ENCODE data around the gene ICAM1. TPM values are rescaled to one million over a fixed set of nuclear protein-coding genes. Genes with fewer than 3 reads are reported as not detected.

The ICAM1 gene
- total and polyA plus RNA-seq, 2 of the 8 experiments (the other 6 are each of a cell fraction or from before 2014, with no cell fraction given): 4.0 to 9.4 TPM

DNA sequence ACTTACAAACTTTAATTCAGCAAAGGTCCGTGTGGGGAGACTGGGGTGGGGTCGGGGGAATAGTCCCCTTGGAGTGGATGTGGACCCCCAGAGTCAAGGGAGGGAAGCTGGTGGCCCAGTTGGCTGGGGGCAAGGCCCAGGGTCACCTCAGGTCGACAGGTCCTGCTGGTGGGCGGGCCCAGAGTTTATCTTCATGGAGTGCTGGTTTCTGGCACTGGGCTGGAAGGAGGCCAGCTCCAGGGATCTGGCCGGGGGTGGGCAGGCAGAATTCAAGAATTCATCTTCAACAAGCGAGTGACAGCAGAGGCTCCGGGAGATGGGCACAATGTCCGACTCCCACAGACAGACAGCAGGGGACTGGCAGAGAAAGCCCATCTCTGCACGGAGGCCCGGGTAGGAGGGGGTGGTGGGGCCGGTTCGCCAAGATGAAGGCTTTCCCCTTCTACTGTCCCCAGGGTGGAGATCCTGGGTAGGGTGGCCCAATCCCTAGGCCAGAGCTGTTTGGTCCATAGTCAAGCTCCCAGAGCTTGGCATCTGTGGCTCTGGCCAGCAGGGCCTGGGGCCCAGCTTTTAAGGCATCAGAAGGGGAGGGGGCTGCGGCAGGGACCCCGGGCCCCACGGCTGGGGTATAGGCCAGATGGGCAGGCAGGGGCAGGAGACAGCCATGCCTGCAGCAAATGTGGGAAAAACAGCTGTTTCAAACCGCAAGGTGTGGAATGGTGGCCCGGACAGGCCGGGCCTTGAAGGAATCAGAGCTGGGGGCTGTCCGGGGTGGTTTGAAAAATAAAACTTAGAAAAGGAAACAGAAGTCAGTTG lies 45.5 kb downstream of the ICAM1 start:
- Histone ChIP-seq H3K79me1 (ENCODE audit: low read depth, low read length) (no peaks in the 10 kb centered on the region; the same call in 1 of the 2 replicates), H3K27ac (ENCODE audit: low read depth, low read length) (peak overlapping the region; percentile 11; the same call in 1 of the 2 replicates), H3K9me3 (ENCODE audit: insufficient read depth in 2 of 2, low read depth in 1 of 2, low read length in 1 of 2) (no peaks in the 10 kb centered on the region), H4K20me1 (replicated peaks in 1 of 2; ENCODE audit: control insufficient read depth in 1 of 2, insufficient read depth in 2 of 2, low read length in 2 of 2) (no peaks in the 10 kb centered on the region), H3K9ac (replicated peaks in 1 of 4; ENCODE audit: extremely low read depth in 1 of 4, low read depth in 3 of 4, low read length in 3 of 4) (0 out of 7 replicates have a peak overlapping the region, but pooled peaks of 1 of the 4 experiments have one; percentile 71), H3K4ac (replicated peaks; ENCODE audit: insufficient read length, low read depth, low read length) (no peak overlapping the region), H3K23ac (ENCODE audit: insufficient read length) (no peak overlapping the region), H4K91ac (replicated peaks; ENCODE audit: insufficient read length, low read length) (no peak overlapping the region), H3K4me3 (ENCODE audit: extremely low read depth in 1 of 4, insufficient read depth in 2 of 4, low read depth in 3 of 4, low read length in 4 of 4) (peak overlapping the region in 1 of 4 experiments; percentile 91; a peak in 2 of 8 replicates), H2AFZ (ENCODE audit: low read length) (no peak overlapping the region), H3K23me2 (ENCODE audit: low read depth, low read length) (peaks cover 3% of the 10 kb centered on the region; the same call in 1 of the 2 replicates), H2BK12ac (ENCODE audit: low read depth, low read length) (no peak overlapping the region), H3K36me3 (ENCODE audit: control insufficient read depth in 2 of 4, insufficient read depth in 4 of 4, low read length in 3 of 4) (peaks cover 9 to 32% (median 23%) of the 10 kb centered on the region in 4 experiments), H3K56ac (replicated peaks; ENCODE audit: insufficient read length, low read depth, low read length) (no peak overlapping the region), H4K5ac (ENCODE audit: insufficient read length, low read depth, low read length) (no peak overlapping the region), H3K18ac (ENCODE audit: extremely low read depth, low read length) (no peak overlapping the region; the same call in 1 of the 2 replicates), H4K8ac (ENCODE audit: extremely low read depth, insufficient read depth, low read length) (no peak overlapping the region; the same call in 1 of the 2 replicates), H3K4me2 (ENCODE audit: insufficient read depth in 1 of 2, low read depth in 2 of 2, low read length in 2 of 2) (peak overlapping the region in 1 of 2 experiments; percentile 79; a peak in 3 of 4 replicates), H3K27me3 (replicated peaks in 1 of 4; ENCODE audit: control insufficient read depth in 3 of 4, extremely low read depth in 1 of 4, insufficient read depth in 3 of 4, low read length in 3 of 4) (no peaks in the 10 kb centered on the region), H3K4me1 (replicated peaks in 1 of 4; ENCODE audit: control insufficient read depth in 3 of 4, insufficient read depth in 4 of 4, low read length in 3 of 4) (no peaks in the 10 kb centered on the region; a peak in 1 of 7 replicates), H3K79me2 (ENCODE audit: control insufficient read depth in 1 of 2, insufficient read depth in 2 of 2, low read length in 2 of 2) (no peaks in the 10 kb centered on the region), H2BK20ac (ENCODE audit: low read length) (no peak overlapping the region), H2BK15ac (ENCODE audit: low read length) (no peak overlapping the region), H2AK5ac (ENCODE audit: low read depth, low read length) (no peak overlapping the region), H3K14ac (ENCODE audit: insufficient read length) (no peak overlapping the region), H2BK120ac (replicated peaks; ENCODE audit: low read depth, low read length) (no peak overlapping the region), H2BK5ac (ENCODE audit: low read depth, low read length) (no peak overlapping the region)
- WGBS, 2 experiments (ENCODE audit: extremely low coverage in 1 of 2, insufficient coverage in 1 of 2, insufficient read length in 1 of 2, insufficient replicate concordance in 2 of 2, low coverage in 1 of 2, low lambda C conversion rate in 2 of 2, missing lambda C conversion rate in 1 of 2): 84% methylated on average over 10 of the region's 19 CpGs; no CpG with 5 or more reads in 1 of the 2 experiments
- CTCF ChIA-PET (ENCODE audit: partially characterized antibody): interaction anchor here (0.5 to 2.5 kb wide), 5 partner anchors 54 to 74 kb away, joined by 3 to 11 read pairs (median 3); no protein-coding TSS in a partner anchor
- no peak for FAIRE-seq
- POLR2A ChIA-PET (ENCODE audit: partially characterized antibody): interaction anchor here (1.1 to 11.4 kb wide), 7 partner anchors 8 to 51 kb away, joined by 3 to 104 read pairs (median 5); partner anchors contain the start of genes ICAM5 and RAVER1
- DNase-seq (ENCODE audit: low read depth in 1 of 2, low spot score in 2 of 2): no peak
- TF ChIP-seq POLR2AphosphoS5 (IDR thresholded peaks at IDR 0.05; ENCODE audit: low read depth, low read length): no peak
- no peak for TF ChIP-seq YY1 (IDR thresholded peaks at IDR 0.05; ENCODE audit: low read depth, low read length)
- no peak for TF ChIP-seq RAD21 (IDR thresholded peaks at IDR 0.05 in 1 of 2, conservative IDR thresholded peaks at IDR 0.05 in 1 of 2; ENCODE audit: low read depth in 2 of 2, low read length in 2 of 2)
- no peak for TF ChIP-seq RNF2 (IDR thresholded peaks at IDR 0.05; ENCODE audit: borderline replicate concordance, low read depth, low read length, missing control alignments, poor library complexity, severe bottlenecking)
- no peak for TF ChIP-seq GABPA (IDR thresholded peaks at IDR 0.05; ENCODE audit: borderline replicate concordance, insufficient read depth, low read length)
- TF ChIP-seq PHF8 (conservative IDR thresholded peaks at IDR 0.05; ENCODE audit: low read depth, low read length): no peak
- TF ChIP-seq SIN3A (conservative IDR thresholded peaks at IDR 0.05 in 1 of 2, IDR thresholded peaks at IDR 0.05 in 1 of 2; ENCODE audit: low read depth in 1 of 2, low read length in 2 of 2): no peak
- no peak for TF ChIP-seq BACH1 (IDR thresholded peaks at IDR 0.05; ENCODE audit: low read length)
- TF ChIP-seq CHD1 (IDR thresholded peaks at IDR 0.05; ENCODE audit: low read depth, low read length): no peak
- TF ChIP-seq RFX5 (IDR thresholded peaks at IDR 0.05; ENCODE audit: borderline replicate concordance, low read depth, low read length): no peak

Data from H1 (cell line).